ENCODE measurements around the gene AP1S2.

DNA sequence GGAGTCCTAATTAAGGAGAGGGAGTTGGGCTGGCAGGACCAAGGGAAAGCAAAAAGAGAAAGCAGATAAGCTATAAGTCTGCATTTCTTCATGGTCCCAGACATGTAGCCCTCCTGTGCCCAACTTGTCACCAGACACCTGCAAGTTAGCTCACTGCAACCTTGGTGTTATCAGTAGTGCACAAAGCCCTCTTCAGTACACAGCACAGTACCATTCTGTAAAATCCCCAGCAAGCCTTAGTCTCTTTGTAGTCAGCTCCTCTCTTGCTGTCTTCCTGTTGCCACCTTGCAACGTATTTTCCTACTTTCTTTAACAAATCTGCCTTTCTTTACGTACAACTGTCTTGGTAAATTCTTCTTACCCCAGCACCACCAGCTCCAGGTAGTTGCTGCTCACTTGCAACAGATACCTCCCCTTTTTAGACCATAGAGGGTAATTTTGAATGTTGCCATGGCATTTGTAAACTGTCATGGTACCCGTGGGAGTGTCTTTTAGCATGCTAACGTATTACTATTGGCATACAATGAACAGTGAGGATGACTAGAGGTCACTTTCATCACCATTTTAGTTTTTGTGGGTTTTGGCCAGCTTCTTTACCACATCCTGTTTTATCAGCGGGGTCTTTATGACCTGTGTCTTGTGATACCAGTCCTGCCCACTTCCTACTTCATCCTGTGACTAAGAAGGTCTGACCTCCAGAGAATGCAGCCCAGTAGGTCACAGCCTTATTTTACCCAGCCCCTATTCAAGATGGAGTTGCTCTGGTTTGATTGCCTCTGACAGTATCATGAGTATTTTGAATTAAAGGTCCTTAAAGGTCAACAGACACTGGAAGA lies 28.3 kb upstream of the AP1S2 start:
- TF ChIP-seq SUZ12 (IDR thresholded peaks at IDR 0.05) = no peak
- TF ChIP-seq FOXA1 (IDR thresholded peaks at IDR 0.05) = no peak
- no peak for TF ChIP-seq ELF4 (IDR thresholded peaks at IDR 0.05)
- TF ChIP-seq ARNT (IDR thresholded peaks at IDR 0.05) = no peak
- no peak for TF ChIP-seq FOXK2 (IDR thresholded peaks at IDR 0.05)
